ENCODE results near the gene DST. TPM values are rescaled to one million over a fixed set of nuclear protein-coding genes. Genes with fewer than 3 reads are reported as not detected.

The DST gene
- total RNA-seq, 1 experiment from 2014 or later = 91.9 TPM

DNA sequence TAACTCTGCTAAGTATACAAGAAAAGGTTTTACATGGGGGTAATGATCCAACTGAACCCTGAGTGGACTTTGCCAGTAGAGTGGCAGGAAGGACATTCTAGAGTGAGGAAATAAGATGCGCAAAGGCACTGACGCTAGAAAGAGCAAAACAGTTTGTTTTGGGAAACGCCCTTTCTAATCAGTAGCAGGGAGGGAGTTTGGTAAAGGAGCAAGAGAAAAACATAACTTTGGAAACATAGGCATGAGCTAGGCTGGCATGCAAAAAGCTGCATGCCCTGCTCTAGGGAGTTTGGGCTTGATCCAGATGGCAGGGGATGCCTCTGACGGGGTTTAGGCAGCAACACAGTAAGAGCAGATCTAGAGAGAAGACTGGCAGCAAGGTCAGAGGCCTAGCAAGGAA is 135.2 kb downstream of the DST start:
- Histone ChIP-seq H4K5ac (ENCODE audit: insufficient read length, low read depth, low read length) (no peak overlapping the region), H3K18ac (ENCODE audit: insufficient read length, low read depth, low read length) (no peak overlapping the region), H2AFZ (ENCODE audit: low read length) (no peak overlapping the region), H2AK5ac (ENCODE audit: insufficient read length, low read length) (no peak overlapping the region), H3K23me2 (ENCODE audit: insufficient read length, low read depth, low read length, poor library complexity, severe bottlenecking) (no peaks in the 10 kb centered on the region), H4K91ac (ENCODE audit: insufficient read length, low read depth, low read length) (no peak overlapping the region), H3K4me1 (ENCODE audit: insufficient read depth, low read length) (no peaks in the 10 kb centered on the region), H3K79me2 (ENCODE audit: insufficient read depth, low read length) (no peaks in the 10 kb centered on the region), H2BK5ac (ENCODE audit: insufficient read length, low read length) (no peak overlapping the region), H3T11ph (ENCODE audit: low read length) (no peak overlapping the region), H3K14ac (ENCODE audit: insufficient read depth, low read length) (no peak overlapping the region), H3K4me2 (ENCODE audit: insufficient read depth, insufficient read length, low read length) (no peak overlapping the region), H3K79me1 (ENCODE audit: insufficient read depth, low read depth, low read length, poor library complexity, severe bottlenecking) (no peaks in the 10 kb centered on the region), H2BK20ac (ENCODE audit: low read depth, low read length, poor library complexity, severe bottlenecking) (no peak overlapping the region), H2BK12ac (ENCODE audit: insufficient read length, low read depth, low read length) (no peak overlapping the region), H4K8ac (replicated peaks; ENCODE audit: insufficient read length, low read depth, low read length) (no peak overlapping the region), H4K20me1 (ENCODE audit: control insufficient read depth, insufficient read depth, insufficient read length) (no peaks in the 10 kb centered on the region), H2BK120ac (ENCODE audit: low read depth, low read length, poor library complexity, severe bottlenecking) (no peak overlapping the region), H3K27ac (ENCODE audit: insufficient read length, low read depth, low read length) (no peak overlapping the region), H3K4ac (ENCODE audit: low read depth, low read length) (no peak overlapping the region), H3K27me3 (ENCODE audit: insufficient read depth, low read length) (no peaks in the 10 kb centered on the region), H3K56ac (ENCODE audit: insufficient read length, low read depth, low read length) (no peak overlapping the region), H3K9me3 (ENCODE audit: control insufficient read depth, low read depth, low read length) (no peaks in the 10 kb centered on the region), H3K23ac (ENCODE audit: insufficient read length, low read depth, low read length) (no peak overlapping the region), H3K9ac (ENCODE audit: extremely low read depth, insufficient read length, low read length) (no peak overlapping the region), H2BK15ac (ENCODE audit: low read depth, low read length) (no peak overlapping the region)
- Mint-ChIP-seq H3K36me3 (ENCODE audit: insufficient read depth in 1 of 3, low read depth in 3 of 3) (peaks cover 12 to 32% (median 25%) of the 10 kb centered on the region in 3 experiments; a peak in 6 of 7 replicates), H3K4me3 (no peak overlapping the region), H3K27ac (peak overlapping the region; percentile 26 to 68 (median 42); a peak in 6 of 7 replicates), H3K4me1 (no peaks in the 10 kb centered on the region), H3K9me3 (no peaks in the 10 kb centered on the region), H3K27me3 (ENCODE audit: low read depth) (no peaks in the 10 kb centered on the region)
- WGBS (ENCODE audit: extremely low coverage, insufficient read length, low lambda C conversion rate) = no CpG with 5 or more reads among the region's 4 CpGs
- TF ChIP-seq, protein P1, sequence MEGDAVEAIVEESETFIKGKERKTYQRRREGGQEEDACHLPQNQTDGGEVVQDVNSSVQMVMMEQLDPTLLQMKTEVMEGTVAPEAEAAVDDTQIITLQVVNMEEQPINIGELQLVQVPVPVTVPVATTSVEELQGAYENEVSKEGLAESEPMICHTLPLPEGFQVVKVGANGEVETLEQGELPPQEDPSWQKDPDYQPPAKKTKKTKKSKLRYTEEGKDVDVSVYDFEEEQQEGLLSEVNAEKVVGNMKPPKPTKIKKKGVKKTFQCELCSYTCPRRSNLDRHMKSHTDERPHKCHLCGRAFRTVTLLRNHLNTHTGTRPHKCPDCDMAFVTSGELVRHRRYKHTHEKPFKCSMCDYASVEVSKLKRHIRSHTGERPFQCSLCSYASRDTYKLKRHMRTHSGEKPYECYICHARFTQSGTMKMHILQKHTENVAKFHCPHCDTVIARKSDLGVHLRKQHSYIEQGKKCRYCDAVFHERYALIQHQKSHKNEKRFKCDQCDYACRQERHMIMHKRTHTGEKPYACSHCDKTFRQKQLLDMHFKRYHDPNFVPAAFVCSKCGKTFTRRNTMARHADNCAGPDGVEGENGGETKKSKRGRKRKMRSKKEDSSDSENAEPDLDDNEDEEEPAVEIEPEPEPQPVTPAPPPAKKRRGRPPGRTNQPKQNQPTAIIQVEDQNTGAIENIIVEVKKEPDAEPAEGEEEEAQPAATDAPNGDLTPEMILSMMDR (conservative IDR thresholded peaks at IDR 0.05) = no peak
- no peak for DNase-seq
